Activated CD8-positive, alpha-beta memory T cell treated with anti-CD3 and anti-CD28 coated beads, Interleukin-2, amount 50 U/mL, for 48 hours (primary cell): ENCODE data around the gene VAMP5.
"Not testable (repeated sequence)": the region's sequence is repeated elsewhere in the genome, so short reads cannot be mapped to it uniquely, and the experiment has no call there.

ENCODE experiments used
- DNase-seq: peaks from one replicate; pipeline ENCODE4 v3.0.0-alpha.2; 2020

VAMP5 gene

GRCh38 chr2:85602476-85603234, 18.4 kb downstream of the VAMP5 start, which contains the start of gene TMEM150A:
Gene TMEM150A (minus strand): TSS chr2:85602698. CDS start chr2:85601948, 750 bp downstream.
- peak; percentile 93 for DNase-seq

GRCh38 chr2:85604133-85604444, 19.9 kb downstream of the VAMP5 start:
- DNase-seq, result not testable (repeated sequence)

DNA sequence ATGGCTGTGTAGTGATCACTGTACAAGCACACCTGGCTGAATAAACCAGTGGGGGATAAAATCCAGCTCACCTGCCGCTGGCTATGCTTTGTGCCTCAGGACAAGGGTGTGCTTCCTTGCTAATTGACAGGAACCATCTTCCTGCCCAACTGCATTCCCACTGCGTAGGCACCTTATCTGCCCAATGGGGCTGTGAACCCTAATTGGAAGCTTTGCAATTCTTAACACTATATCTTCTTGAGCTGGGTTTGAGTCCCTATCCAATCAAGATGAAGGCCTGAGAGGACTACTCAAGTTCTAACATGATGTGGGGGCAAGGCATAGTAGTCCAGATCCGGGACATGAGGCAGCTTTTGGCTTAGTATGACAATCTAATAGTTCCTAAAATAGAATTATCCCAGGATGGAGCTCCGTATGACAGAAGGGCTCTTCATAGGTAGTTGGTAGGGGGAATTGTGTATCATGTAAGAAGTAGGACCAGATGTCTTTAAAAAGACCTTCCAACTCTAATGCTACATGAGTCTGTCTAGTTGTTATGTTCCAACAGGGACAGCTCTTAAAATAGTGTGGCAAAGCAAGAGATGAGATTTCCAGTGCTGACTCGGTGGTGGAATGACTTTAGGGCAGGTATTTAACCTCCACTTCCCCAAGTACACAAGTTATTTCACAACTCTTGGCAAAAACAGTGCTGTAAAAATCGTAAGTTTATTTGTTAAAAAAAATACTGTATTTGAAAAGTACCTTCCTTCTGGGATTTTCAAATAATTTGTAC, 20.5 kb downstream of the VAMP5 start:
- DNase-seq, result no peak

GRCh38 chr2:85605406-85606115, 21.3 kb downstream of the VAMP5 start:
- no peak for DNase-seq

DNA sequence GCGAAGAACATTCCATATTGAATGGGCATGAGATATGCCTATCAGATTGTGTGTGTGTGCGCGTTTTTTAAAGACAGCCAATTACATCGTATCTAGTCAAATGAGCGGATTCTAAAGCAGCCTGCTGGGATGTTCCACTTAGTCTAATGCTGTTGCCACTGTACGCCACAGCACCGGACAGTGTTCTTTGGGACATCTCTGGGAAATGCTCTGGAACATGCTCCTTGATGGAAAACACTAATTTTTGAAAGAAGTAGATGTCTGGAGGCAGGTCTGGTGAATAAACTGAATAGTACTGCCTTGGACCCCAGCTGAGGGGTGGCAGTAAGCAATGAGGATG, 21.9 kb downstream of the VAMP5 start:
- DNase-seq, result no peak

- DNase-seq, result no peak
These were observed 23.3 kb downstream of the VAMP5 start for GRCh38 chr2:85607268-85608215.

GRCh38 chr2:85611217-85611704, 27.0 kb downstream of the VAMP5 start:
- no peak for DNase-seq

- peak; percentile 94 for DNase-seq
These were observed 27.7 kb downstream of the VAMP5 start, which contains the start of gene C2orf68 for GRCh38 chr2:85611705-85612587. Gene C2orf68 (minus strand): TSS chr2:85612066. CDS start chr2:85611984, 82 bp downstream.

DNA sequence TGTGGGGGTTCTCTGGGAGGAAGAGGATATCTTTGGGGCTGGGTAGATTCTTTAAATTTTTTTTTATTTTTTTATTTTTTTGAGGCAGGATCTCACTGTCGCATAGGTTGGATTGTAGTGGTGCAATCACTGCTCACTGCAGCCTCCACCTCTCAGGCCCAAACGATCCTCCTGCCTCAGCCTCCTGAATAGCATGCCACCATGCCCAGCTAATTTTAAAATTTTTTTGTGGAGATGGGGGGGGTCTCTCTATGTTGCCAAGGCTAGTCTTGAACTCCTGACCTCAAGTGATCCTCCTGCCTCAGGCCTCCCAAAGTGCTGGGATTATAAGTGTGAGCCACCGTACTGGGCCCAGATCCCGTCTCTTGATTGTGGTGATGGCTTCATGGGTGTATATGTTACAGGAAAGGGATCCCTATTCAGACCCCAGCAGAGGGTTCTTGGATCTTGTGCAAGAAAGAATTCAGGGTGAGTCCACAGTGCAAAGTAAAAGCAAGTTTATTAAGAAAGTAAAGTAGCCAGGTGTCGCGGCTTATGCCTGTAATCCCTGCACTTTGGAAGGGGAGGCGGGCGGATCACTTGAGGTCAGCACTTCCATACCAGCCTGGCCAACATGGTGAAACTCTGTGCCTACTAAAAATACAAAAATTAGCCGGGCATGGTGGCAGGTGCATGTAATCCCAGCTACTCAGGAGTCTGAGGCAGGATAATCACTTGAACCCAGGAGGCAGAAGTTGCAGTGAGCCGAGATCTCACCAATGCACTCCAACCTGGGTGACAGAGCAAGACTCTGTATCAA, 29.7 kb downstream of the VAMP5 start:
- DNase-seq, result no peak

DNA sequence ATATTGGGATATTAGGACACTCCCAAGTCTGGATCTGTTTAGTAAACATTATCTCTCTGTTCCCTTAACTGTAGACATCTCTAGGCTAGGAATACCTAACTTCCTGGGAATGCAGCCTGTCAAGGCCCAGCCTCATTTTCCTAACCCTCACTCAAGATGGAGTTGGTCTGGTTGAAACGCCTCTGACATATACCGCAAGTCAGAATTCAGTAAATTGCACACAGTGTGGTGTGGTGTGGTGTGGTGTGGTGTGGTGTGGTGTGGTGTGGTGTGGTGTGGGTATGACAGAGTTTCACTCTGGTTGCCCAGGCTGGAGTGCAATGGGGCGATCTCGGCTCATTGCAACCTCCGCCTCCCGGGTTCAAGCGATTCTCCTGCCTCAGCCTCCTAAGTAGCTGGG, 30.5 kb downstream of the VAMP5 start:
- DNase-seq, result not testable (repeated sequence)

GRCh38 chr2:85615413-85615728, 31.1 kb downstream of the VAMP5 start:
- no peak for DNase-seq

GRCh38 chr2:85617723-85618122, 33.5 kb downstream of the VAMP5 start:
- DNase-seq, result not testable (repeated sequence)

DNA sequence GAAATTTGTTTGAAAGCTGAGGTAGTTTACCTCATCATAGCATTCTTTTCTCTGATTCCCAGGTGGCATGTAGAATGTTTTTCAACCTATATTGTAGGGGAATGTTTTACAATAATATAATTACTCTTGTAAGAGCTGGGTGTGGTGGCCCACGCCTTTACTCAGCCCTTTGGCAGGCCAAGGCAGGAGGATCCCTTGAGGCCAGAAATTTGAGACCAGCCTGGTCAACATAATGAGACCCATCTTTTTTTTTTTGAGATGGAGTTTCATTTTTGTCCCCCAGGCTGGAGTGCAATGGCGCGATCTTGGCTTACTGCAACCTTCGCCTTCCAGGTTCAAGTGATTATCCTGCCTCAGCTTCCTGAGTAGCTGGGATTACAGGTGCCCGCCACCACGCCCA, 35.4 kb downstream of the VAMP5 start:
- no peak for DNase-seq

- DNase-seq, result no peak
These were observed 37.1 kb downstream of the VAMP5 start for GRCh38 chr2:85621338-85621737.

- no peak for DNase-seq
These were observed 39.8 kb downstream of the VAMP5 start for GRCh38 chr2:85623991-85624390.

- no peak for DNase-seq
These were observed 44.4 kb downstream of the VAMP5 start for GRCh38 chr2:85628658-85629057.

DNA sequence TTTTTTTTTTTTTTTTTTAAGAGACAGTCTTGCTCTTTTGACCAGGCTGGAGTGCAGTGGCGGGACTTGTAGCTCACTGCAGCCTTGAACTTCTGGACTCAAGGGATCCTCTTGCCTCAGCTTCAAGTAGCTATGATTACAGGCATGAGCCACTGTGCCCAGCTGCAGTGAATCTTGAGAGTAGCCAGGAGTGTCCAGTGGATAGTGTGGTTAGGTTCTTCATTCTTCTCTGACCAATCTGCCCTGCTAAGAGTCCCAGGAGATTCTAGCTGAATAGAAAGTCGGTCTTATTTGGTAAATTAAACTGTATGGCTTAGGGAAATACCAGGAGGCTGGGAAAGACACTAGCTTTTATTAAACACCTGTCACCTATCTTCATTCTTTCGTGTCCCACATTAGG, 47.1 kb downstream of the VAMP5 start:
- DNase-seq, result no peak

DNA sequence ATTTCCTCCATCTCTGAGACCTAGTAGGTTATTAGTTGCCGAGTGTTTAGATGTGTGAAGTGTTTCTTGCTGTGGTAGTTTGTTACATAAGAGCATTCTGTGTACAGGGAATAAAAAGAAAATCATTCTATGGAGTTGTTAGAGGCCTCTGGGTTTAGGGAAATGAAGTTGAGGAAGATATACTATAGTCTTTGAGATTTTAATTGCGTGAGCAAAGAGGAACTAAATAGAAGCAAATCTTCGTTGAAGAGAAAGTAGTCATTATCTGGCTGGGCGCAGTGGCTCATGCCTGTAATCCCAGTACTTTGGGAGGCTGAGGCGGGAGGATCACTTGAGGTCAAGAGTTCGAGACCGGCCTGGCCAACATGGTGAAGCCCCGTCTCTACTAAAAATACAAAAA, 50.8 kb downstream of the VAMP5 start:
- no peak for DNase-seq

GRCh38 chr2:85635636-85636035, 51.4 kb downstream of the VAMP5 start:
- no peak for DNase-seq

GRCh38 chr2:85642725-85643124, 58.5 kb downstream of the VAMP5 start:
- DNase-seq, result no peak
